ENCODE measurements around the gene SFRP4.

GRCh38 chr7:37894671-37895070 is 21.9 kb downstream of the SFRP4 start:
- TF ChIP-seq POLR2AphosphoS5 (IDR thresholded peaks at IDR 0.05): no peak
- no peak for TF ChIP-seq CTCF (IDR thresholded peaks at IDR 0.05 in 8 of 11, conservative IDR thresholded peaks at IDR 0.05 in 3 of 11)
- no peak for TF ChIP-seq POLR2A (IDR thresholded peaks at IDR 0.05)

Measured in spleen (tissue), 7 donors.